Cardiac muscle cell (in vitro differentiated cells and primary cell): ENCODE data around the gene FBXW2. TPM values are rescaled to one million over a fixed set of nuclear protein-coding genes. Genes with fewer than 3 reads are reported as not detected.
A peak's percentile ranks its signal among the peaks of the same experiment; 100 is the strongest.

Experiments used
- DNase-seq, 2 donors: peaks; one replicate each; pipeline versions ENCODE4 v3.0.0 to v3.0.0-alpha.2; 2010 to 2017; ENCODE audit warnings: low read depth in 1 of 2, low spot score in 1 of 2
- H3K27ac ChIP-seq: fragments of 200-600 bp; sonication (generic); 2 replicates; pipeline ENCODE4 v1.5.1; 2016
- H3K27me3 ChIP-seq: fragments of 200-600 bp; sonication (generic); 2 replicates; pipeline ENCODE4 v1.6.0; 2016; ENCODE audit warnings: control low read depth
- H3K36me3 ChIP-seq: fragments of 200-600 bp; sonication (generic); 2 replicates; pipeline ENCODE4 v1.5.1; 2016; ENCODE audit warnings: control low read depth
- H3K4me1 ChIP-seq: fragments of 200-600 bp; sonication (generic); 2 replicates; pipeline ENCODE4 v1.8.1; 2017; ENCODE audit warnings: low read depth, mild to moderate bottlenecking, mixed run types
- H3K4me3 ChIP-seq: fragments of 200-600 bp; sonication (generic); 2 replicates; pipeline ENCODE4 v1.5.1; 2016; ENCODE audit warnings: mild to moderate bottlenecking
- H3K9me3 ChIP-seq: fragments of 200-600 bp; sonication (generic); 2 replicates; pipeline ENCODE4 v1.5.1; 2017; ENCODE audit warnings: low read depth, mild to moderate bottlenecking, control low read depth
- polyA plus RNA-seq: library from polyadenylated mRNA; unstranded; fragments of >200 nt; fragmentation: Nextera tagmentation; extraction: Ambion mirVana; gene quantifications from 2 replicates; pipeline ENCODE4 v1.2.1, GENCODE V29; 2016
- total RNA-seq: library from RNA; depleted of rRNA; stranded (reverse); fragments of >200 nt; gene quantifications from 2 replicates; pipeline ENCODE4 v1.2.3, GENCODE V29; 2016
- TF ChIP-seq, protein P1 (sequence below): IDR thresholded peaks from 2 replicates; pipeline ENCODE4 v1.5.1; 2012; ENCODE audit warnings: low read depth, mild to moderate bottlenecking, low read length

Gene FBXW2
- total and polyA plus RNA-seq, 2 experiments from 2014 or later: 36.5 to 45.5 TPM

DNA sequence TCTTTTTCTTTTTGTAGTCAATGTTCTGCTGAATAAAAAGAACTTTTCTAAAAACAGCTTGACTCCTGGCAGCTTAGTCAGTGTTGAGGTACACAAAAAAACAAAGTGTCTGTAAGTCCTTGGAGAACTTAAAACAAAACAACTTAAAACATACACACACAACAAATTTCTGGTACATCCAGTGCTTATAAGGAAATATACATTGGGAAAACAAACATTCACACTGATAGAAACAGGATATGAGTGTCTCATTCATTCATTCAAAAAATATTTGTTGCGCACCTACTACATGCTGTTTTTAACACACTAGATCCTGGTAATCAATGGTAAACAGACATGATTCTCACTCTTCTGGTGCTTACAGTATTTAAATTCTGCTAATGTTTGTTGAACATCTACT, 51.5 kb downstream of the FBXW2 start:
- no peaks in the 10 kb centered on the region for H3K4me1 ChIP-seq
- no peak for DNase-seq
- H3K36me3 ChIP-seq: no peaks in the 10 kb centered on the region
- H3K27ac ChIP-seq: no peak overlapping the region
- no peaks in the 10 kb centered on the region for H3K27me3 ChIP-seq
- no peaks in the 10 kb centered on the region for H3K9me3 ChIP-seq
- no peak overlapping the region for H3K4me3 ChIP-seq
- TF ChIP-seq, protein P1, sequence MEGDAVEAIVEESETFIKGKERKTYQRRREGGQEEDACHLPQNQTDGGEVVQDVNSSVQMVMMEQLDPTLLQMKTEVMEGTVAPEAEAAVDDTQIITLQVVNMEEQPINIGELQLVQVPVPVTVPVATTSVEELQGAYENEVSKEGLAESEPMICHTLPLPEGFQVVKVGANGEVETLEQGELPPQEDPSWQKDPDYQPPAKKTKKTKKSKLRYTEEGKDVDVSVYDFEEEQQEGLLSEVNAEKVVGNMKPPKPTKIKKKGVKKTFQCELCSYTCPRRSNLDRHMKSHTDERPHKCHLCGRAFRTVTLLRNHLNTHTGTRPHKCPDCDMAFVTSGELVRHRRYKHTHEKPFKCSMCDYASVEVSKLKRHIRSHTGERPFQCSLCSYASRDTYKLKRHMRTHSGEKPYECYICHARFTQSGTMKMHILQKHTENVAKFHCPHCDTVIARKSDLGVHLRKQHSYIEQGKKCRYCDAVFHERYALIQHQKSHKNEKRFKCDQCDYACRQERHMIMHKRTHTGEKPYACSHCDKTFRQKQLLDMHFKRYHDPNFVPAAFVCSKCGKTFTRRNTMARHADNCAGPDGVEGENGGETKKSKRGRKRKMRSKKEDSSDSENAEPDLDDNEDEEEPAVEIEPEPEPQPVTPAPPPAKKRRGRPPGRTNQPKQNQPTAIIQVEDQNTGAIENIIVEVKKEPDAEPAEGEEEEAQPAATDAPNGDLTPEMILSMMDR: no peak

DNA sequence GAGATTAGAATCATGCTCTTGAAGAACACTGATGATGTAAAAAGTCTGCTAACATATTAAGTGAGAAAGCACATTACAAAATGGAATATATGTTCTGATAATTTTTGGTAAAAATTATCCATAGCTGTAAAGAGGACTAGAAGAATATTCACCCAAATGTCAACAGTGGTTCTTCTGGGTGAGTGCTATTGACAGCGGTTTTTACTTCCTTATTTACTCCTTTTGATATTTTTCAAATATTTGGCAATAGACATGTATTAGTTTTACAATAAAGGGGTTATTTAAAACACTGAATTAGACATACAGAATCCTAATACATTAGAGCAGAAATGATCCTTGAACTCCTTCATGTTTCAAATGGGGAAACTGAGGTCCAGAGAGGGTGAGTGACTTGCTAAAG, 52.0 kb downstream of the FBXW2 start:
- TF ChIP-seq, protein P1: no peak
- Histone ChIP-seq H3K4me3 (no peak overlapping the region), H3K27me3 (no peaks in the 10 kb centered on the region), H3K9me3 (no peaks in the 10 kb centered on the region), H3K27ac (no peak overlapping the region), H3K4me1 (no peaks in the 10 kb centered on the region), H3K36me3 (no peaks in the 10 kb centered on the region)
- no peak for DNase-seq

DNA sequence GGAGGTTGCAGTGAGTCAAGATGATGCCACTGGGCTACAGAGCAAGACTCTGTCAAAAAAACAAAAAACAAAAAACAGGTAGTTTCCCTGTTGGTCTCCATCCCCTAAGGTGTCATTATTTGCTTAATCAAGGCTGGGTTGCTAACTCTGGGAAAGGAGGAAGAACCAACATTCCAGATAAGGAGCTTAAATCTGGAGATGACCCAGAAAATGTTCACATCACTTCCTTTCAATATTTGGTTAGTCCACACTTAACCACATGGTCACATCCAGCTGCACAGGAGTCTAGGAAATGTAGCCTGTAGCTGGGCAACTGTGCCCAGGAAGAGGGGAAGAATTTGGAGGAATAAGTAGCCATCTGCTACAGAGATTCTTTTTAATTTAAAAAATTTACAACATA, 53.1 kb downstream of the FBXW2 start:
- Histone ChIP-seq H3K27me3 (no peaks in the 10 kb centered on the region), H3K27ac (no peak overlapping the region), H3K4me3 (no peak overlapping the region), H3K9me3 (no peaks in the 10 kb centered on the region), H3K4me1 (no peaks in the 10 kb centered on the region), H3K36me3 (no peaks in the 10 kb centered on the region)
- DNase-seq: peak in 1 of 2 donors; percentile 60
- TF ChIP-seq, protein P1: no peak

DNA sequence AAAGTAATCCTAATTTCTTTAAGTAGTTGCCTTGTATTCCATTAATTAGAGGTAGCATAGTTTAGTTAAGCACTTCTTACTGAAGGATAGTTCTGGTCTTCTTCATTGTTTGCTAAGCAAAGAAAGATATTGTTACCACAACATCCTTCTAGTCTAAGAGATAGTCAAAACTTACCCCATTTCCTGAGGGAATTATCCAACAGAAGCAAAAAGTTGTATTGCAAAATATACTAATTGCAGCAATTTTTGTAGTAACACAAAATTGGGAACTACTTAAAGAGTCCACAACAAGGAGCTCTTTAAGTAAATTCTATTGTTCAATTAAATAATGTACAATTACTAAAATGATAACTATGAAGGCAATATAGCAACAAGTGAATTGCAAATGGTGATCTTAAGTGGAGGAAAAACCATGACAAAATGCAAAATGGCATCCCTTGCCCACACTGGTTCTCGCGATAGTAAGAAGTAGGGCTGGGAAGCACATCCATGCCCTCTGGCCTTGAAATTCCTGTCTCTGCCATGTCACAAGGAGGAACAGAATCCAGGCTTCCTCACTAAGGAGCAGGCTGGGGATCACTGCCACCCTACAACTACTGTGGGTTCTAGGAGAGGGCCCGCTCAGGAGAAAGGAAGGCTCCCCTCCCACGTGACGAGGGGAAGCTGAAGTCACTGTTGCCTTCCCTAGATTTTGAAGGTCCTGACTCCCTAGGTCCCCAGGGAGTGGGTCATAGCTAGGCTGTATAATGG, 55.6 kb downstream of the FBXW2 start:
- no peak for DNase-seq
- TF ChIP-seq, protein P1: no peak
- Histone ChIP-seq H3K4me3 (no peak overlapping the region), H3K36me3 (no peaks in the 10 kb centered on the region), H3K27me3 (no peaks in the 10 kb centered on the region), H3K27ac (no peak overlapping the region), H3K4me1 (peaks cover 4% of the 10 kb centered on the region), H3K9me3 (no peaks in the 10 kb centered on the region)

DNA sequence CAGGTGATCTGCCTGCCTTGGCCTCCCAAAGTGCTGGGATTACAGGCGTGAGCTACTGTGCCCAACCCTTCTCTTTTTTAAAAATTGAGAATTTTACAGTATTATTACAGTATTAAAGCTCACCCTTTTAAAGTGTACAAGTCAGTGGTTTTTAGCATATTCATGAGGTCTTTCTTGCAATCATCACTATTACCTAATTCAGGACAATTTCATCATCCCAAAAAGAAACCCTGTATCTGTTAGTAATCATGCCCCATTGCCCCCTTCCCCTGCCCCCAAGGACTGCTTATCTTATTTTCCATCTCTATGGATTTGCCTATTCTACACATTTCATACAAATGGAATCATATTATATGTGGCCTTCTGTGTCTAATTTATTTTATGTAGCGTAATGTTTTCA, 56.3 kb downstream of the FBXW2 start:
- TF ChIP-seq, protein P1: no peak
- no peak overlapping the region for H3K27ac ChIP-seq
- H3K36me3 ChIP-seq: no peaks in the 10 kb centered on the region
- no peak for DNase-seq
- no peaks in the 10 kb centered on the region for H3K9me3 ChIP-seq
- H3K4me1 ChIP-seq: peaks cover 4% of the 10 kb centered on the region
- no peak overlapping the region for H3K4me3 ChIP-seq
- H3K27me3 ChIP-seq: no peaks in the 10 kb centered on the region
